ENCODE data around the gene PAX2.

The PAX2 gene

DNA sequence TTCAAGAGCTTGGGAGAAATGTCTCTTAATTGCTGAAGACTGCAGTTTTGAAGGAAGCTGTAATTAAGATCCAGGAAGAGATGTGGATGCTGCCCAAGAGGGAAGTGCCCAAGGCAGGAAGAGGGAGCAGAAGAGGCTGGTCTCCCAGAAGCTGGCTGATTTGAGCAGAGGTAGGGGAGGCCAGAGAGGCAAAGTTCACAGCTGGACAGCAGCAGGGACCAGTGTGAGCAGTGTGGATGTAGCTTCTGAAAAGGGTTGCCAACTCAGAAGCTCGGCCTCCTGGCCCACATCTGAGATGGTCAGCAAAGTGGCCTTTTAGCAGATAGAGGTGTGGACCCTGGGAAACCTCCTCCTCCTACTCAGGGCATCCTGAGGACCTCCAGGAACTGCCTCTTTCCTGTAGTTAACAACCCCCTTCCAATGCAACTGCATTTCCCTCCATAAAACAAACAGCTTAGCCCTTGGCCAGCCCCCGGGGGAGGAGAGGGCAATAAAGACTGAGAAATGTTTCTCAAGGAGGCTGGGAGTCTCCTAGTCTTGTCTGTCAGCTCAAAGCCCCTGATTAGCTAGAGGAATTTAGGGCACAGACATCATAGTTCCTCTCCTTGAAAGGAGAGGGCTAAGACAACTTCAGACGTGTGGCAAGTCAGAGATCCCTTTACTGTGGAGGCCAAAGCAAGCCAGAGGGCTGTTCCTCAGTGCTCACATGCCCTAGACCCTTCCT lies 69.5 kb downstream of the PAX2 start:
- no peak overlapping the region for H3K27ac ChIP-seq
- TF ChIP-seq ZFX (IDR thresholded peaks at IDR 0.05), result no peak
- TF ChIP-seq, protein P1, sequence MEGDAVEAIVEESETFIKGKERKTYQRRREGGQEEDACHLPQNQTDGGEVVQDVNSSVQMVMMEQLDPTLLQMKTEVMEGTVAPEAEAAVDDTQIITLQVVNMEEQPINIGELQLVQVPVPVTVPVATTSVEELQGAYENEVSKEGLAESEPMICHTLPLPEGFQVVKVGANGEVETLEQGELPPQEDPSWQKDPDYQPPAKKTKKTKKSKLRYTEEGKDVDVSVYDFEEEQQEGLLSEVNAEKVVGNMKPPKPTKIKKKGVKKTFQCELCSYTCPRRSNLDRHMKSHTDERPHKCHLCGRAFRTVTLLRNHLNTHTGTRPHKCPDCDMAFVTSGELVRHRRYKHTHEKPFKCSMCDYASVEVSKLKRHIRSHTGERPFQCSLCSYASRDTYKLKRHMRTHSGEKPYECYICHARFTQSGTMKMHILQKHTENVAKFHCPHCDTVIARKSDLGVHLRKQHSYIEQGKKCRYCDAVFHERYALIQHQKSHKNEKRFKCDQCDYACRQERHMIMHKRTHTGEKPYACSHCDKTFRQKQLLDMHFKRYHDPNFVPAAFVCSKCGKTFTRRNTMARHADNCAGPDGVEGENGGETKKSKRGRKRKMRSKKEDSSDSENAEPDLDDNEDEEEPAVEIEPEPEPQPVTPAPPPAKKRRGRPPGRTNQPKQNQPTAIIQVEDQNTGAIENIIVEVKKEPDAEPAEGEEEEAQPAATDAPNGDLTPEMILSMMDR (conservative IDR thresholded peaks at IDR 0.05), result no peak

DNA sequence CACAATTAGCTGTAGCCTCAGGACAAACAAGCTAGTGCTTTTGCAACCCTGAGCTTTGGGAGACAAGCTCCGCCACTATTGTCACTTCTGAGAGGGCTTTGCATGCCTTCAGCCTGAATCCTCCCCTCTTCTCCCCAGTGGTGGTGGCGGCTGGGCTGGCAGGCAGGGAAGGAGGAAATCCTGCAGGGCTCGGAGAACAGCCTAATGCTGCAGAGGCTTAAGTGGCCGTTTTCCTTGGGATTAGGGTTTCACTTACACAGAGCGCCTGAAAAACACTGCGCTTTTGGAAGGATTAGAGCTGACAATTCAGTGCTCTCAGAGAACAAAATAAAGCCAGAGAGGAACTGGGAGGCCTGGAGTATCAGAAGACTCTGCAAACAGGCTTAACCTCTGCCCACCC lies 71.3 kb downstream of the PAX2 start:
- H3K27ac ChIP-seq, result no peak overlapping the region
- TF ChIP-seq, protein P1 (conservative IDR thresholded peaks at IDR 0.05), result no peak
- TF ChIP-seq ZFX (IDR thresholded peaks at IDR 0.05), result no peak

- TF ChIP-seq, protein P1 (conservative IDR thresholded peaks at IDR 0.05), result no peak
- no peak for TF ChIP-seq ZFX (IDR thresholded peaks at IDR 0.05)
- no peak overlapping the region for H3K27ac ChIP-seq
Observed at GRCh38 chr10:100817268-100817839, 72.0 kb downstream of the PAX2 start.

DNA sequence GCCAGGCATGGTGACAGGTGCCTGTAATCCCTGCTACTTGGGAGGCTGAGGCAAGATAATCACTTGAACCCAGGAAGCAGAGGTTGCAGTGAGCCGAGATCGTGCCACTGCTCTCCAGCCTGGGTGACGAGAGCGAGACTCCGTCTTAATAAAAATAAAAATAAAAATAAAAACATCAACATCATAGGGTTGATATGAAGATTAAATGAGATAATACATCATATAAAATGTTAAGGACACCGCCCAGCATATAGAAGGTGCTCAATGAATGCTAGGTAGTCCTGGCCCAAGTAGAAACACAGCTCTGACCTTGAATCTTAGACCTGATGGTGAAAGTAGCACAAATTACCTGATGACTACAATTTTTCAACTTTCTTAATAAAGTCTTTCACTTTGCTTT lies 74.0 kb downstream of the PAX2 start:
- TF ChIP-seq, protein P1 (conservative IDR thresholded peaks at IDR 0.05), result no peak
- TF ChIP-seq ZFX (IDR thresholded peaks at IDR 0.05), result no peak

GRCh38 chr10:100823194-100823593 lies 77.8 kb downstream of the PAX2 start:
- TF ChIP-seq, protein P1 (conservative IDR thresholded peaks at IDR 0.05), result no peak
- TF ChIP-seq ZFX (IDR thresholded peaks at IDR 0.05), result no peak
- H3K27ac ChIP-seq, result no peak overlapping the region

More for the DNA sequence above, 74.0 kb downstream of the PAX2 start:
- H3K27ac ChIP-seq, result no peak overlapping the region

GRCh38 chr10:100824886-100825285 lies 79.5 kb downstream of the PAX2 start:
- H3K27ac ChIP-seq, result no peak overlapping the region
- TF ChIP-seq, protein P1 (conservative IDR thresholded peaks at IDR 0.05), result no peak
- no peak for TF ChIP-seq ZFX (IDR thresholded peaks at IDR 0.05)

GRCh38 chr10:100825325-100825875 lies 80.0 kb downstream of the PAX2 start:
- no peak for TF ChIP-seq ZFX (IDR thresholded peaks at IDR 0.05)
- TF ChIP-seq, protein P1 (conservative IDR thresholded peaks at IDR 0.05), result no peak
- no peak overlapping the region for H3K27ac ChIP-seq
